Activated CD4-positive, CD25-positive, alpha-beta regulatory T cell treated with anti-CD3 and anti-CD28 coated beads, Interleukin-2, amount 50 U/mL, for 16 hours (primary cell): Measurements from ENCODE around the gene ZNRF3.
"Not testable (repeated sequence)": the region's sequence is repeated elsewhere in the genome, so short reads cannot be mapped to it uniquely, and the experiment has no call there.

ENCODE experiments used
- DNase-seq: peaks from one replicate; pipeline ENCODE4 v3.0.0-alpha.2; 2020; ENCODE audit warnings: low read depth, low spot score

ZNRF3 gene

GRCh38 chr22:28931844-28932567, 48.6 kb downstream of the ZNRF3 start:
- no peak for DNase-seq

DNA sequence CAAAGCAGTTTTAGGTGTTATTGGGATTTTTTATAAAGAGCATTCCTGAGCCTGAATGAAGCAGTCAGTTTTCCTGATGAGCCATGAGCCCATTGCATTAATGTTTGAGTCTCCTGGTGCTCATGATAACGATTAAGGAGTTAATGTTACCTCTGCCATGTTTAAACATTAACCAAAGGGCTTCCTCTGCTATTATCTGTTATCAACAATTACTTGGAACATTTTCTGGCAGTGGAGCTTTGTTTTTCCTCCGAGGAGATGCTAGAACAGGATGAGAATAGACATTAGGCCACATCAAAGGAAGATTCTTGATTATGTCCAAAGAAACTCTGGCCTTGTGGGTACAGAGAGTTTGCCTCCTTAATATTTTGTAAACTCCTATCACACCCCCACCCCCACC, 49.9 kb downstream of the ZNRF3 start:
- DNase-seq: no peak

- DNase-seq: no peak
Observed at GRCh38 chr22:28934026-28934425, 50.7 kb downstream of the ZNRF3 start.

- no peak for DNase-seq
Observed at GRCh38 chr22:28935140-28935539, 51.8 kb downstream of the ZNRF3 start.

GRCh38 chr22:28935713-28936112, 52.3 kb downstream of the ZNRF3 start:
- DNase-seq: no peak

- no peak for DNase-seq
Observed at GRCh38 chr22:28936200-28936599, 52.8 kb downstream of the ZNRF3 start.

DNA sequence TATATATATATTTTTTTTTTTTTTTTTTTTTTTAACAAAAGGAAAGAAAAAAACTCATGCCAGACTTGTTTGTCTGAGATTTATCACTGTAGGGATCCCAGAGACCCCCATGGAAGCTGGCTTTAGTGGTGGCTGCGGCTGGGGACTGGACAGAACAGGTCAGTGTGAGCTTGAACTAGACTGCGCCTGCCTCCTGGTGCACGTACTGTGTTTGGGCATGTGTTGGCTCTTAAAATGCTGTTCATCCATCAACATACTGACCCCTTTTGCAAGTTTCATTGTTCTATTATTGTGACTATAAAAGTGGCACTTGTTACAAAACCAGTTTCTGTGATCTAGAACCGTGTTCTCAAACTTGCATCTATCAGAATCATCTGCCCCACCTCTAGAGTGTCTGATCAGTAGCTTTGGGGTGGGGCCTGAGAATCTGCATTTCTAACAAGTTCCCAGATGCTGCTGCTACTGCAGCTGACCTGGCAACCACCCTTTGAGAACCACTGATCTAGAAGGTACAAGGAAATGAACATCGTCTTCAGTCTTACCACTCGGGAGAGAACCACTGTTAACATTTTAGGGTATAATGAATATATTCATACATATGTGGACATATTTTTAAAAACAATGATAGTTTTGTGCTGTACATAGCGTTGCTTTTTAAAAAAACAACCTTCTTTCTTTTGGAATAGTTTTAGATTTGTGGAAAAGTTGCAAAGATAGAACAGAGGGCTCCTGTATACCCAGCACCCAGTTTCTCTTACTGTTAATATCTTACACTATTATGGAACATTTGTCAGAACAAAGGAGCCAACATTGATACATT, 54.0 kb downstream of the ZNRF3 start:
- DNase-seq: no peak

DNA sequence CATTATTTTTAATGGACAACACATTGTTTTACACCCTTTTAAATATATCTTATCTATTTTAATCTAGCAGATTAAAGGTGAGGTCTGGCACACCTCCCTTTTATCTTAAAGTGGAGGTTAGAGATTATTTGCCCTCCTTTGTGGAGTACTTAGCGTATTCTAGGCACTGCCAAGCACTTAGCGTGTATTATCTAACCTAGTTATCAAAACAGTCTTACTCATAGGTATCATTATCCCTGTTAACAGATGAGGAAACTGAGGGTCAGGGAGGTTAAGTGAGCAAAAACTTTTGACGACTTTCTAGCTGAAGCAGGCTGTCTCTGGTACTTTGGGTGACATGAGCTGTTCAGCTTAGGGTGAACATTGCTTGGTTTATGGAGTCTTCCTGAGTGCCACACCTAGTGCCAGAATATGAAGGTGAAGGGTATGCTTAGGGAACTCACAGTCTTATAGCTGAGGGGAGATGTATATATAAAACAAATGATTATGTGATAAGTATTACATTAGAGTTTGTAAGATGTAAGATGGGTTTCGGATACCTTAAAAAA, 55.0 kb downstream of the ZNRF3 start:
- DNase-seq: no peak

DNA sequence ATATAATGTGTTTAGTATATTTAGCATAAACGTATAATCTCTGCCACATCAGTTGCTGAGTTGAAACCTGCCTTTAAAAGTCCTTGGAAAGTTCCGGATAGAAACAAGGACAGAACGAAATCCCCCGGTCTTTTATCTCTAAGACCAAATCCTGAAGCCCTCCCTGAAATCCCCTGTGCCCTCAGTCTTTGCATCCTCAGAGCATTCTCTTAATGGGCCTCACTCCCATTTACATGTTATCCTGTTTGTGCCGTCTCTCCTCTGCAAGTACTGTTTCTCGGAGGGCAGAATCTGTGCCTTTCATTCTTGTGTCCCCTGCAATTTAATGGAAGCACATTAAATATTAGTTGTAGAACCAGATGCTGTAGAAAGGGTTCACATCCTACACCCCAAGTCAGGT, 56.0 kb downstream of the ZNRF3 start:
- no peak for DNase-seq

- no peak for DNase-seq
Observed at GRCh38 chr22:28939932-28940331, 56.6 kb downstream of the ZNRF3 start.

DNA sequence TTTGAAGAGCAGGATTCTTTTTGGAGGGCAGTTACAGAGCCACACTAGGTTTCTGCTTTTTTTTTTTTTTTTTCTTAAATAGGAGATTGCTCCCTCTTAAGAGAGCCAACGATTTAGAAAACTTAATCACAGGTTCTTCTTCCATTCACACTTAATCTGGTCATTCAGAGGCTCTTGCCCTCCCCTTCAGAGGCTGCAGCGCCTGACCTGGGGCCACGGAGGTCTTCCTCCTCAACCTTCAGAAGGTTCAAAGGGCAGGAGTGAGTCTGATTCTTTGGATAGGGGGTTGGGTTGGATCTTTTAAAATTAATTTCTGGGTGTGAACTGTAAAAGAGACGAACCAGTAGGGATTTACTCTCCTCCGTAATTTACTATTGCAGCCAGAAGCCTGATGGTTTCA, 57.1 kb downstream of the ZNRF3 start:
- DNase-seq: no peak

GRCh38 chr22:28942333-28942732, 59.0 kb downstream of the ZNRF3 start:
- no peak for DNase-seq

GRCh38 chr22:28942801-28943500, 59.6 kb downstream of the ZNRF3 start:
- no peak for DNase-seq

- no peak for DNase-seq
Observed at GRCh38 chr22:28943501-28943879, 60.1 kb downstream of the ZNRF3 start.

DNA sequence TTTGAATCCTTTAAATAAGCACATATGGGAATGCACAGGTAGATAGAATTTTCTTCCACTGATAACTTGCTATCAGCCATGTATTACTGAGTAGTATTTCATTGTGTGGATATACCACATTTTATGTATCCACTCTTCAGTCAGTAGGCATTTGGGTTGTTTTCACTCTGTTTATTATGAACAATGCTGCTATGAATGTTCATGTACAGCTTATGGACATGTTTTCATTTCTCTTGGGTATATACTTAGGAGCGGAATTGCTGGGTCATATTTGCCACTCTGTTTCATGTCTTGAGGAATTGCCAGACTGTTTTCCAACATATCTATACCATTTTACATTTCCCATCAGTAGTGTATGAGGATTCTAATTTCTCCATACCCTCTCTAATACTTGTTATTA, 63.8 kb downstream of the ZNRF3 start:
- DNase-seq: no peak

GRCh38 chr22:28948424-28948823, 65.1 kb downstream of the ZNRF3 start:
- DNase-seq: no peak

DNA sequence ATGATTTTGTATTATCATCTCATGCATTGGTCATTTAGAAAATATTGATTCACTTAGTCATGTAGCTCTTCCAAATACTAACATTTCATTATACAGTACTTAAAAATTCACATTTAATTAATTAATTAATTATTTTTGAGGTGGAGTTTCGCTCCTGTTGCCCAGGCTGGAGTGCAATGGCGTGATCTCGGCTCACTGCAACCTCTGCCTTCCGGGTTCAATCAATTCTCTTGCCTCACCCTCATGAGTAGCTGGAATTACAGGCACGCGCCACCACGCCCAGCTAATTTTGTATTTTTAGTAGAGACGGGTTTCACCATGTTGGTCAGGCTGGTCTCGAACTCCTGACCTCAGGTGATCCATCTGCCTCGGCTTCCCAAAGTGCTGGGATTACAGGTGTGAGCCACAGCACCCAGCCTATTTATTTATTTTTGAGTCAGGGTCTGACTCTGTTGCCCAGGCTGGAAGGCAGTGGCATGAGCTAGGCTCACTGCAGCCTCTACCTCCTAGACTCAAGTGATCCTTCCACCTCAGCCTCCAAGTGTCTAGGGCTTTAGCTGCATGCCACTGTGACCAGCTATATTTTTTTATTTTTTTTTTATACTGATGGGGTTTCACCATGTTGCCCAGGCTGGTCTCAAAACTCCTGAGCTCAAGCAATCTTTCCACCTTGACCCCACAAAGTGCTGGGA, 65.6 kb downstream of the ZNRF3 start:
- DNase-seq: not testable (repeated sequence)

DNA sequence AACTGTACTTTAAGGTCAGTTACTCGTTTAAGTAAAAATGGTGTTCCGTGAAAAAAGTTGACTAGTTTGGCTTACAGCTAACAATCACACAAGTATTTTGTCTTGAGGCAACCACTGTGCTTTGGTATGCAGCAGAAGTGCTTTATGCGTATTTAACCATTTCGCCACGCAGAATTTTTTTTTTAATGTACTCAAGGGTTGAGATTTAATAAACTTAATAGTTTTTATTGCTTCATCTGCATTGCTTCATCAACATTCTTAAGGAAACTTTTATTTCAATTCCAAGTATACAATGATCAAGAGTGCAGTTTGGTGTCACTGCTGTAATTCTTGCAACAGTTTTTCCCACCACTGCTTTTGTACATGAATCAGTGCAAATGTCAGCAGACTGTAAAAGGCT, 66.4 kb downstream of the ZNRF3 start:
- no peak for DNase-seq

DNA sequence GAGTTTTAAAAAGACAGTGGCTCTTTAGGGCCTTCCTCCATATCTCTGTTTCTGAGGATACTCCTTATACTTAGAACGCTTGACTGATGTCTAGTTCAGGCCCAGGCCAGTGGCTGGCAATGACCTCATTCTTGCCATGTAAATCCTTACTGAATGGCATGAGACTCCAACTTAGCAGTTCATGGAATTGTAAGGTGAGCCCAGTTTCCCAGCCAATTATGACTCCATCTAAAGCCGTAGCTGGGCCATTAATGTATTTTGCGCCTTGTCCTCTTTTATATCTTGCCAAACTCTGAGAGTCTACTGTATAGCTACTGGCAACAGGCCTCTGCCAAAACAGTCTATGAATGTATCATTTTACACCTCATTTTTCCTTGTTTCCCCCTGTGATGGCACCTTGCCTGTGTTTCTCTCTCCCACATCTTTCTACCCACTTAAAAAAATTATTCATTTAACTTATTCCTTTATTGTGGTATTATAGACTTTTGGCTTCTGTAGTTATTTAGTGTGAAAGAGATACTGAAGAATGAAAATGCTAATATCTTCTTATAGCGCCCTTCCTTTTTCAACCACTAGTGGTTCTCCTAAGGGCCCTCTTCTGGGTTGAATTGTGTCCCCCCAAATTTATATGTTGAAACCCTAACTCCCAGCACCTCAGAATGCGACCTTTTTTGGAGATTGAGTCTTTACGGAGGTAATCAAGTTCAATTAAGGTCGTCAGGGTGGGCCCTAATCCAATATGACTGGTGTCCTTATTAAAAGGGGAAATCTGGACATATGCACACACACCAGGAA, 67.4 kb downstream of the ZNRF3 start:
- no peak for DNase-seq

GRCh38 chr22:28951530-28951929, 68.2 kb downstream of the ZNRF3 start:
- no peak for DNase-seq

DNA sequence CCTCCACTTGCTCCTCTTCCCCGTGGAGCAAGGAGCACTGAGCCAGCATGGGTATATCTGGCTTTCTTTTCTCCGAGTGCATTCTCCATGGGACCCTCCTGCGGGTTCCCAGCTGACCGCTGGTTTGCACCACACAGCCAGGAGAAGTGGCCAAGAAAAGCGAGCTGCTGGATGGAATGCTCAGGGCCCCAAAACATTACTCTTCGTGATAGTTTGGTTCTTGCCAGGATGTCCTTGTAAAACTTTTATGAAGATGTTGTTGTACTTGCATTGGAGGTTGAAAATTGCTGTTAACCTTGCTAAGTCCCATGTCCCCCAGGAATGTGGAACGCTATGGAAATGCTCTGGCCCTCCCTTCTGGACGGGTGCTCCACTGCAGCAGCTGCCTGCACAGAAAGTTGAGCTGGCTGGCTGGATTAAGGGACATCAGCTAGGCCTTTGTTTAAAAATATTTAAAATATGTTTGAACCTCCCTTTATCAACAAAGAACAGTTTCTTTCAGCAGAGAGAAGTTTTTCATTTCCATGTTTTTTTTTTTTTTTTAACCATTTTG, 68.7 kb downstream of the ZNRF3 start:
- no peak for DNase-seq
